Measurements from ENCODE around the gene TRIM65. TPM values are rescaled to one million over a fixed set of nuclear protein-coding genes. Genes with fewer than 3 reads are reported as not detected.
A peak's percentile ranks its signal among the peaks of the same experiment; 100 is the strongest.

Gene TRIM65
- total and polyA plus RNA-seq, 2 donors from 2014 or later = 11.5 to 23.6 TPM

DNA sequence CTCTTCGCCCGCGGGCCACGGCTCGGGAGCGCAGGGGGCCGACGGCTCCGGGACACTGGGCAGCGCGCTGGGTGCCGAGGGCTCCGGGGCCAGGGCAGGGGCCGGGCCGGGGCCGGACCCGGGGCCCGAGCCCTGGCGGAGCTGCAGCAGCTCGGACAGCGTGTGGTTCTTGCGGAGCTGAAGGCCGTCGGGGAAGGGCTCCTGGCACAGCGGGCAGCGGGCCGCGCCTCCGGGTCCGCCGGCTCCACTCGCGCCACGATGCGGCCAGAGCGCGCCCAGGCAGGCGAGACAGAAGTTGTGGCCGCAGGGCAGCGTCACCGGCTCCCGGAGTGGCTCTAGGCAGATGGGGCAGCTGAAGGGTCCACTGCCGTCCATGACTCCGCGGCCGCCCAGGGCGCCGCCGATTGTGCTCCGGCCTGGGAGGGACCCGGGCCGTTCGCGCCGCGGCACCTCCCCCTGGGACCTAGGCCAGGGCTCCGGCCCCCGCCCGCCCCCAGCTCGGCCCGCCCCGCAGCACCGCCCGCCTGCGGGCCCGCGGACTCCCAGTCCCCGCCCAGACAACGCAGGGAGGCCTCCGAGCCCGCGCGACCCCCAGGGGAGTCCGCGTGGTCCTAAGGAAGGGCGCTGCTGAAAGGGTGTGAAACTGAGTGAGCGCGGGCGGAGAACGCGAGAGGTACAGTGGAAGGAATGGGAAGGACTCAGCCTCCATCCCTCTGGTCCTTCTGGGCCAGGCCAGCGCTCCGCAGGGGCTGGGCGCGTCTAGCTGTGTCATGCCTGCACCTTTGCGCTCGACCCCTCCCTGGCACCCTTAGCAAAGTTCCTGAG is 18.4 kb downstream of the TRIM65 start, which contains the start of gene TRIM47:
TSS of gene TRIM47 (minus strand) at position 408 of the 825 bp plus-strand sequence. CDS start at position 375, 33 bp downstream.
- Histone ChIP-seq H3K27ac (ENCODE audit: low read depth in 2 of 2, low read length in 2 of 2) (peak within 1 kb of the TSS; percentile 95 to 96), H3K9ac (ENCODE audit: low read length in 3 of 3) (peak within 1 kb of the TSS in 2 of 3 donors; percentile 74 to 83), H3K4me1 (ENCODE audit: control insufficient read depth in 2 of 3, insufficient read depth in 2 of 3, low read depth in 1 of 3, low read length in 3 of 3) (peaks cover 0 to 26% (median 17%) of the 10 kb centered on the region in 3 donors), H3K4me3 (ENCODE audit: low read length in 3 of 3) (peak within 1 kb of the TSS; percentile 16 to 72 (median 66)), H3K9me3 (ENCODE audit: control insufficient read depth in 2 of 3, insufficient read depth in 1 of 3, low read length in 3 of 3) (no peaks in the 10 kb centered on the region), H3K36me3 (ENCODE audit: control insufficient read depth in 2 of 3, insufficient read depth in 3 of 3, low read length in 3 of 3) (peaks cover 0 to 7% (median 0%) of the 10 kb centered on the region in 3 donors), H3K27me3 (ENCODE audit: control insufficient read depth, insufficient read depth, low read length) (no peaks in the 10 kb centered on the region)
- intact Hi-C loops (cut with DNase I) = no loop called here
- DNase-seq (peak; percentile 55 to 92 (median 75)), FAIRE-seq (no peak)
- TF ChIP-seq, protein P1, sequence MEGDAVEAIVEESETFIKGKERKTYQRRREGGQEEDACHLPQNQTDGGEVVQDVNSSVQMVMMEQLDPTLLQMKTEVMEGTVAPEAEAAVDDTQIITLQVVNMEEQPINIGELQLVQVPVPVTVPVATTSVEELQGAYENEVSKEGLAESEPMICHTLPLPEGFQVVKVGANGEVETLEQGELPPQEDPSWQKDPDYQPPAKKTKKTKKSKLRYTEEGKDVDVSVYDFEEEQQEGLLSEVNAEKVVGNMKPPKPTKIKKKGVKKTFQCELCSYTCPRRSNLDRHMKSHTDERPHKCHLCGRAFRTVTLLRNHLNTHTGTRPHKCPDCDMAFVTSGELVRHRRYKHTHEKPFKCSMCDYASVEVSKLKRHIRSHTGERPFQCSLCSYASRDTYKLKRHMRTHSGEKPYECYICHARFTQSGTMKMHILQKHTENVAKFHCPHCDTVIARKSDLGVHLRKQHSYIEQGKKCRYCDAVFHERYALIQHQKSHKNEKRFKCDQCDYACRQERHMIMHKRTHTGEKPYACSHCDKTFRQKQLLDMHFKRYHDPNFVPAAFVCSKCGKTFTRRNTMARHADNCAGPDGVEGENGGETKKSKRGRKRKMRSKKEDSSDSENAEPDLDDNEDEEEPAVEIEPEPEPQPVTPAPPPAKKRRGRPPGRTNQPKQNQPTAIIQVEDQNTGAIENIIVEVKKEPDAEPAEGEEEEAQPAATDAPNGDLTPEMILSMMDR (IDR thresholded peaks at IDR 0.05; ENCODE audit: borderline replicate concordance, extremely low read depth, insufficient read depth) = no peak

DNA sequence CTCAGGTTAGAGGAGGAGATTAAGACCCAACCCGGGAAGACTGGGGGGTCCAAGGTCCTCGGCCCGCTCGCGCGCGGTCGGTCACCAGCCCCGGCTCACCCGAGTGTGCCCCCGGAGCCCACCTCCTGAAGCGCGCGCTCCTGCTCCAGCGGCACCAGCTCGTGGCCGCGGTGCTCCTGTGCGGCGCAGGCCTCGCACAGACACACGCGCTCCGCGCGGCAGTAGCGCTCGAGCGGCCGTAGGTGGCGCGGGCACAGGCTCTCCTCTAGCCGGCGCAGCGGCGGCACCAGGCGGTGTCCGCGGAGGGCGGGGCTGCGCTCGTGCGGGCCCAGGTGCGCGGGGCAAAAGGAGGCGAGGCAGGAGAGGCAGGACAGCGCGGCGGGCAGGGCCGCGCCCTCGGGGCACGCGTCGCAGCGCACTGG is 19.0 kb downstream of the TRIM65 start:
- peaks cover 0 to 30% (median 21%) of the 10 kb centered on the region in 3 donors for H3K4me1 ChIP-seq (ENCODE audit: control insufficient read depth in 2 of 3, insufficient read depth in 2 of 3, low read depth in 1 of 3, low read length in 3 of 3)
- FAIRE-seq = no peak

DNA sequence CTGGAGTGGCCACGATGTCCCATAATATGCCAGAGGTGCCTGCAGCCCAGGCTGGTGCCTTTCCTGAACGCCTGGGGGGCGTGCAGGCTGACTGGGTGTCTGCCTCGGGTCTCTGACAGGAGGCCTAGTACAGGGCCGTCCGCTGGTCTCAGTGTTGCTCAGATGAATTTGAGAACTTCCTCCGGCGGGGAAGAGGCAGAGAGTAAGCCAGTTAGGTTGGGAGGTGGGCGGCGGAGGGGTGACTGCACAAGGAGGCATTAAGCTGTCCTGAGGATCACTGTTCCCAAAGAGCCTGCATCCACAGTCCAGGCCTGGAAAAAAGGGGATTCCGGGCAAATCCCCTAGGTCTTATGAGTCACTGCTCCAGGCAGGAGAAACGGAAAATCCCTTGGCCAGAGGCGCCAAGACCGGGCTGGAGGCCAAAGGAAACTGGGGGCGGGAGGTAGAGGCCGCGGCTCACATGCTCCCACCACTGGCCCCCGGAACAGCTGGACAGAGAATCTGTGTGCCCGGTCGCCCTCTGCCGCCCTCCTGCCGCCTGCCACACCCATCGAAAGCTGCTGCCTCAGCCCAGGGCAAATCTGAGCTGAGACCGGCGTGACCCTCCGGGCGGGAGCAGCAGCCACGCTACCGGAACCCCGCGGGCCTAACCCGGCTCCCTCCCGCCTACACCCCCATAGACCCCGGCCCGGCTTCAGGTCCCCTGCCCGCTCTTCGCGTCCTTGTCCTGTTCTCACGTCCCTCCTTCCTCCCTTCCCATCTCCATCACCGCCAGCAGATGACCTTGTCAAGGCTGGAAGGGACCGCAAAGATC is 19.6 kb downstream of the TRIM65 start:
- H3K4me1 ChIP-seq (ENCODE audit: control insufficient read depth in 2 of 3, insufficient read depth in 2 of 3, low read depth in 1 of 3, low read length in 3 of 3) = peaks cover 0 to 36% (median 27%) of the 10 kb centered on the region in 3 donors
- FAIRE-seq (no peak), DNase-seq (peak; percentile 47 to 97 (median 78))
- TF ChIP-seq, protein P1 (IDR thresholded peaks at IDR 0.05; ENCODE audit: borderline replicate concordance, extremely low read depth, insufficient read depth) = peak; percentile 25
- H3K27me3 ChIP-seq (ENCODE audit: control insufficient read depth, insufficient read depth, low read length) = no peaks in the 10 kb centered on the region
- peak overlapping the region; percentile 95 to 96 for H3K27ac ChIP-seq (ENCODE audit: low read depth in 2 of 2, low read length in 2 of 2)
- H3K4me3 ChIP-seq (ENCODE audit: low read length in 3 of 3) = peak overlapping the region; percentile 16 to 72 (median 66)
- no peaks in the 10 kb centered on the region for H3K9me3 ChIP-seq (ENCODE audit: control insufficient read depth in 2 of 3, insufficient read depth in 1 of 3, low read length in 3 of 3)
- peaks cover 0 to 7% (median 0%) of the 10 kb centered on the region in 3 donors for H3K36me3 ChIP-seq (ENCODE audit: control insufficient read depth in 2 of 3, insufficient read depth in 3 of 3, low read length in 3 of 3)
- peak overlapping the region in 2 of 3 donors; percentile 74 to 83 for H3K9ac ChIP-seq (ENCODE audit: low read length in 3 of 3)
- intact Hi-C loops (cut with DNase I) = no loop called here

More for the DNA sequence above, 19.0 kb downstream of the TRIM65 start:
- Histone ChIP-seq H3K9ac (ENCODE audit: low read length in 3 of 3) (peak overlapping the region in 2 of 3 donors; percentile 74 to 83), H3K9me3 (ENCODE audit: control insufficient read depth in 2 of 3, insufficient read depth in 1 of 3, low read length in 3 of 3) (no peaks in the 10 kb centered on the region), H3K4me3 (ENCODE audit: low read length in 3 of 3) (peak overlapping the region; percentile 16 to 72 (median 66)), H3K27ac (ENCODE audit: low read depth in 2 of 2, low read length in 2 of 2) (peak overlapping the region; percentile 95 to 96), H3K36me3 (ENCODE audit: control insufficient read depth in 2 of 3, insufficient read depth in 3 of 3, low read length in 3 of 3) (peaks cover 0 to 7% (median 0%) of the 10 kb centered on the region in 3 donors), H3K27me3 (ENCODE audit: control insufficient read depth, insufficient read depth, low read length) (no peaks in the 10 kb centered on the region)
- intact Hi-C loops (cut with DNase I) = no loop called here
- TF ChIP-seq, protein P1 (IDR thresholded peaks at IDR 0.05; ENCODE audit: borderline replicate concordance, extremely low read depth, insufficient read depth) = peak; percentile 40
- DNase-seq = peak in 4 of 5 donors; percentile 70 to 92 (median 85)

All from kidney (tissue), 14 donors.